HepG2 (cell line): Measurements from ENCODE around the gene ISOC2. TPM values are rescaled to one million over a fixed set of nuclear protein-coding genes. Genes with fewer than 3 reads are reported as not detected.

Experiments
- AKAP8 ChIP-seq: sonication (generic); formaldehyde crosslinking; IDR thresholded peaks from 2 replicates; pipeline ENCODE4 v1.5.1; 2020; ENCODE audit warnings: mild to moderate bottlenecking, missing genetic modification reagents
- ELF3 ChIP-seq: IDR thresholded peaks from 2 replicates; pipeline ENCODE4 v1.6.1; 2016; ENCODE audit warnings: missing genetic modification reagents, missing compliant biosample characterization
- HMGA1 ChIP-seq: sonication (generic); formaldehyde crosslinking; conservative IDR thresholded peaks from 2 replicates; pipeline ENCODE4 v1.4.0; 2020; ENCODE audit warnings: missing genetic modification reagents
- HOXA5 ChIP-seq: sonication (generic); formaldehyde crosslinking; IDR thresholded peaks from 2 replicates; pipeline ENCODE4 v1.4.0; 2020; ENCODE audit warnings: missing genetic modification reagents
- HOXA7 ChIP-seq: sonication (generic); formaldehyde crosslinking; IDR thresholded peaks from 2 replicates; pipeline ENCODE4 v1.8.1; 2022; ENCODE audit warnings: mild to moderate bottlenecking, missing genetic modification reagents, moderate library complexity
- MAFK ChIP-seq, 2 experiments: IDR thresholded peaks in 1 of 2; conservative IDR thresholded peaks in 1 of 2; 2 replicates each; pipeline ENCODE4 v1.6.1; 2011; ENCODE audit warnings: improper control_type of control experiment in 2 of 2, low read length in 2 of 2
- RNF2 ChIP-seq: fragments of 450-650 bp; conservative IDR thresholded peaks from 2 replicates; pipeline ENCODE4 v1.6.1; 2016; ENCODE audit warnings: low read depth
- SOX5 ChIP-seq: IDR thresholded peaks from 2 replicates; pipeline ENCODE4 v1.6.1; 2016; ENCODE audit warnings: borderline replicate concordance
- TBL1XR1 ChIP-seq: fragments of 150-350 bp; IDR thresholded peaks from 2 replicates; pipeline ENCODE4 v1.6.1; 2014; ENCODE audit warnings: borderline replicate concordance, low read length; ENCODE audit not compliant: partially characterized antibody
- ZBTB20 ChIP-seq: sonication (generic); formaldehyde crosslinking; IDR thresholded peaks from 2 replicates; pipeline ENCODE4 v1.8.1; 2023; ENCODE audit warnings: missing genetic modification reagents, low read depth, mild to moderate bottlenecking, borderline replicate concordance
- ZNF225 ChIP-seq: sonication (generic); formaldehyde crosslinking; IDR thresholded peaks from 2 replicates; pipeline ENCODE4 v1.4.0; 2020; ENCODE audit warnings: mild to moderate bottlenecking, missing genetic modification reagents
- ZNF263 ChIP-seq: sonication (generic); formaldehyde crosslinking; IDR thresholded peaks from 2 replicates; pipeline ENCODE4 v1.4.0; 2020; ENCODE audit warnings: missing genetic modification reagents
- ZNF841 ChIP-seq: sonication (generic); formaldehyde crosslinking; IDR thresholded peaks from 2 replicates; pipeline ENCODE4 v1.8.1; 2023; ENCODE audit warnings: missing genetic modification reagents, borderline replicate concordance
- polyA plus RNA-seq, 8 experiments: library from polyadenylated mRNA; depleted of rRNA in 3 of 8; stranded (reverse) in 7 of 8; unstranded in 1 of 8; fragments of >200 nt; fragmentation: Illumina TruSeq in 4 of 8; extraction: Trizol in 4 of 8; gene quantifications; 2 replicates each; pipeline versions ENCODE4 v1.2.1 to v1.2.3, GENCODE V29; 2011 to 2016; ENCODE audit warnings: low read depth in 4 of 8, missing spikeins in 1 of 8, mixed read lengths in 1 of 8; ENCODE audit not compliant: insufficient read depth in 1 of 8
- total RNA-seq, 5 experiments: library from RNA; depleted of rRNA; stranded (reverse); fragments of >200 nt; fragmentation: Illumina TruSeq; extraction: Trizol; gene quantifications; 2 replicates each; pipeline ENCODE4 v1.2.3, GENCODE V29; 2016; ENCODE audit warnings: low read depth in 1 of 5
- TF ChIP-seq, protein P1 (sequence below): sonication (generic); formaldehyde crosslinking; IDR thresholded peaks from 2 replicates; pipeline ENCODE4 v1.9.0; 2022; ENCODE audit warnings: missing genetic modification reagents, mild to moderate bottlenecking, borderline replicate concordance
- TF ChIP-seq, protein P2 (sequence below): sonication (generic); formaldehyde crosslinking; IDR thresholded peaks from 2 replicates; pipeline ENCODE4 v1.8.0; 2022; ENCODE audit warnings: low read depth, missing genetic modification reagents
- TF ChIP-seq, protein P3 (sequence below): sonication (generic); formaldehyde crosslinking; IDR thresholded peaks from 2 replicates; pipeline ENCODE4 v1.5.1; 2020; ENCODE audit warnings: mild to moderate bottlenecking, missing genetic modification reagents, moderate library complexity
- TF ChIP-seq, protein P4 (sequence below): IDR thresholded peaks from 2 replicates; pipeline ENCODE4 v1.6.1; 2012; ENCODE audit warnings: inconsistent platforms
- TF ChIP-seq, protein P5 (sequence below): sonication (generic); formaldehyde crosslinking; IDR thresholded peaks from 2 replicates; pipeline ENCODE4 v1.4.0; 2020; ENCODE audit warnings: missing genetic modification reagents, mild to moderate bottlenecking, borderline replicate concordance

Gene ISOC2
- total and polyA plus RNA-seq, 2 of the 13 experiments (the other 11 are each of a cell fraction or from before 2014, with no cell fraction given) = 76.8 to 105 TPM

DNA sequence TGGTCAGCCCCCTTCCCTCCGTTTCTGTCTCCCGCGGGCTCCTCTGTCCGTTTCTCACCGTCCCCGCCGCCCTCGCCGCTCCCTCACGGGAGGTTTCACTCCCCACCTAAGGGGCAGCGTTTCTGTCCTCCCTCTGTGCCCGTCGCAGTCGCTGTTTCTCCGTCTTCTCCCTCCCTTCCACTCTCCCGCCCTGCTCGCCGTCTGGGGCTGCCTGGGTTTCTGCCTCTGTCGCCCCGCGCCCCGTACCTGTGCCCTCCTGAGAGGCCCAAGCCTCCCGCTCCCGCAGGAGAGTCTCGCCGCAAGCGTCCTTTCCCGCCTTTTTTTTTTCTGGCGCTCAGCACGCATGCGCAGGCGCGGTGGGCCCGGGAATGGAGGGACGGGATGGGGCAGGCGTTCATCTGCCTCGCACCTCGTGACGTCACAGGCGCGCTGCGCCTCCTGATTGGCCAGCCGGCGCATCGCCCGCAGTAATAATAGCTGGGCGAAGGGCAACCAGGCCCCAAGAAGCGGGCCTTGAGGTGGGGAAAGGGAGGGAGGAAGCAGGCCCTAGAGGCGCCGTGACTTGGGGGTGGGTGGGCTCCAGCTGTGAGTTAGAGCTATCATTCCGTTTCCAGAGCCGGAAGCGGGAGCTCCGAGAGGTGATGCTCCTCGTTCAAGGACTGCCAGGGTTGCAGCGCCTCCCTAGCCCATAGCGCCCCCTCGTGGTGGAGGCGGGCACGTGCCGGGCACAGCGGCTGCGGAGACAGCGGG, 42.2 kb upstream of the ISOC2 start (continued):
- peak; percentile 53; the same call in 1 of the 2 replicates for TF ChIP-seq ELF3 (CRISPR knock-in tag)
- TF ChIP-seq, protein P1, sequence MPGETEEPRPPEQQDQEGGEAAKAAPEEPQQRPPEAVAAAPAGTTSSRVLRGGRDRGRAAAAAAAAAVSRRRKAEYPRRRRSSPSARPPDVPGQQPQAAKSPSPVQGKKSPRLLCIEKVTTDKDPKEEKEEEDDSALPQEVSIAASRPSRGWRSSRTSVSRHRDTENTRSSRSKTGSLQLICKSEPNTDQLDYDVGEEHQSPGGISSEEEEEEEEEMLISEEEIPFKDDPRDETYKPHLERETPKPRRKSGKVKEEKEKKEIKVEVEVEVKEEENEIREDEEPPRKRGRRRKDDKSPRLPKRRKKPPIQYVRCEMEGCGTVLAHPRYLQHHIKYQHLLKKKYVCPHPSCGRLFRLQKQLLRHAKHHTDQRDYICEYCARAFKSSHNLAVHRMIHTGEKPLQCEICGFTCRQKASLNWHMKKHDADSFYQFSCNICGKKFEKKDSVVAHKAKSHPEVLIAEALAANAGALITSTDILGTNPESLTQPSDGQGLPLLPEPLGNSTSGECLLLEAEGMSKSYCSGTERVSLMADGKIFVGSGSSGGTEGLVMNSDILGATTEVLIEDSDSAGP = peak; percentile 70; the same call in 1 of the 2 replicates
- TF ChIP-seq MAFK (conservative IDR thresholded peaks at IDR 0.05 in 1 of 2, IDR thresholded peaks at IDR 0.05 in 1 of 2; ENCODE audit: low read length in 2 of 2) = no peak
- no peak for TF ChIP-seq HOXA7 (CRISPR knock-in tag)
- TF ChIP-seq, protein P2, sequence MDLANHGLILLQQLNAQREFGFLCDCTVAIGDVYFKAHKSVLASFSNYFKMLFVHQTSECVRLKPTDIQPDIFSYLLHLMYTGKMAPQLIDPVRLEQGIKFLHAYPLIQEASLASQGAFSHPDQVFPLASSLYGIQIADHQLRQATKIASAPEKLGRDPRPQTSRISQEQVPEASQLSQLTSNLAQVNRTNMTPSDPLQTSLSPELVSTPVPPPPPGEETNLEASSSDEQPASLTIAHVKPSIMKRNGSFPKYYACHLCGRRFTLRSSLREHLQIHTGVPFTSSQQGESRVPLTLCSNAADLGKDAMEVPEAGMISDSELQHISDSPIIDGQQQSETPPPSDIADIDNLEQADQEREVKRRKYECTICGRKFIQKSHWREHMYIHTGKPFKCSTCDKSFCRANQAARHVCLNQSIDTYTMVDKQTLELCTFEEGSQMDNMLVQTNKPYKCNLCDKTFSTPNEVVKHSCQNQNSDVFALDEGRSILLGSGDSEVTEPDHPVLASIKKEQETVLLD = no peak
- TF ChIP-seq TBL1XR1 = peak; percentile 17
- TF ChIP-seq ZNF841 = 0 out of 2 replicates have a peak, but pooled peaks have one; percentile 29
- TF ChIP-seq ZNF225 (CRISPR knock-in tag) = 0 out of 2 replicates have a peak, but pooled peaks have one; percentile 78
- TF ChIP-seq AKAP8 (CRISPR knock-in tag) = no peak
- TF ChIP-seq RNF2 = peak; percentile 70; the same call in 1 of the 2 replicates
- TF ChIP-seq, protein P3, sequence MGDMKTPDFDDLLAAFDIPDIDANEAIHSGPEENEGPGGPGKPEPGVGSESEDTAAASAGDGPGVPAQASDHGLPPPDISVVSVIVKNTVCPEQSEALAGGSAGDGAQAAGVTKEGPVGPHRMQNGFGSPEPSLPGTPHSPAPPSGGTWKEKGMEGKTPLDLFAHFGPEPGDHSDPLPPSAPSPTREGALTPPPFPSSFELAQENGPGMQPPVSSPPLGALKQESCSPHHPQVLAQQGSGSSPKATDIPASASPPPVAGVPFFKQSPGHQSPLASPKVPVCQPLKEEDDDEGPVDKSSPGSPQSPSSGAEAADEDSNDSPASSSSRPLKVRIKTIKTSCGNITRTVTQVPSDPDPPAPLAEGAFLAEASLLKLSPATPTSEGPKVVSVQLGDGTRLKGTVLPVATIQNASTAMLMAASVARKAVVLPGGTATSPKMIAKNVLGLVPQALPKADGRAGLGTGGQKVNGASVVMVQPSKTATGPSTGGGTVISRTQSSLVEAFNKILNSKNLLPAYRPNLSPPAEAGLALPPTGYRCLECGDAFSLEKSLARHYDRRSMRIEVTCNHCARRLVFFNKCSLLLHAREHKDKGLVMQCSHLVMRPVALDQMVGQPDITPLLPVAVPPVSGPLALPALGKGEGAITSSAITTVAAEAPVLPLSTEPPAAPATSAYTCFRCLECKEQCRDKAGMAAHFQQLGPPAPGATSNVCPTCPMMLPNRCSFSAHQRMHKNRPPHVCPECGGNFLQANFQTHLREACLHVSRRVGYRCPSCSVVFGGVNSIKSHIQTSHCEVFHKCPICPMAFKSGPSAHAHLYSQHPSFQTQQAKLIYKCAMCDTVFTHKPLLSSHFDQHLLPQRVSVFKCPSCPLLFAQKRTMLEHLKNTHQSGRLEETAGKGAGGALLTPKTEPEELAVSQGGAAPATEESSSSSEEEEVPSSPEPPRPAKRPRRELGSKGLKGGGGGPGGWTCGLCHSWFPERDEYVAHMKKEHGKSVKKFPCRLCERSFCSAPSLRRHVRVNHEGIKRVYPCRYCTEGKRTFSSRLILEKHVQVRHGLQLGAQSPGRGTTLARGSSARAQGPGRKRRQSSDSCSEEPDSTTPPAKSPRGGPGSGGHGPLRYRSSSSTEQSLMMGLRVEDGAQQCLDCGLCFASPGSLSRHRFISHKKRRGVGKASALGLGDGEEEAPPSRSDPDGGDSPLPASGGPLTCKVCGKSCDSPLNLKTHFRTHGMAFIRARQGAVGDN (CRISPR knock-in tag) = peak; percentile 80
- TF ChIP-seq HOXA5 (CRISPR knock-in tag) = 0 out of 2 replicates have a peak, but pooled peaks have one; percentile 40
- 0 out of 2 replicates have a peak, but pooled peaks have one; percentile 41 for TF ChIP-seq ZBTB20 (CRISPR knock-in tag)
- TF ChIP-seq SOX5 = no peak
- TF ChIP-seq, protein P4, sequence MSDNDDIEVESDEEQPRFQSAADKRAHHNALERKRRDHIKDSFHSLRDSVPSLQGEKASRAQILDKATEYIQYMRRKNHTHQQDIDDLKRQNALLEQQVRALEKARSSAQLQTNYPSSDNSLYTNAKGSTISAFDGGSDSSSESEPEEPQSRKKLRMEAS = peak; percentile 82
- TF ChIP-seq ZNF263 (CRISPR knock-in tag) = peak; percentile 39; the same call in 1 of the 2 replicates
- TF ChIP-seq, protein P5, sequence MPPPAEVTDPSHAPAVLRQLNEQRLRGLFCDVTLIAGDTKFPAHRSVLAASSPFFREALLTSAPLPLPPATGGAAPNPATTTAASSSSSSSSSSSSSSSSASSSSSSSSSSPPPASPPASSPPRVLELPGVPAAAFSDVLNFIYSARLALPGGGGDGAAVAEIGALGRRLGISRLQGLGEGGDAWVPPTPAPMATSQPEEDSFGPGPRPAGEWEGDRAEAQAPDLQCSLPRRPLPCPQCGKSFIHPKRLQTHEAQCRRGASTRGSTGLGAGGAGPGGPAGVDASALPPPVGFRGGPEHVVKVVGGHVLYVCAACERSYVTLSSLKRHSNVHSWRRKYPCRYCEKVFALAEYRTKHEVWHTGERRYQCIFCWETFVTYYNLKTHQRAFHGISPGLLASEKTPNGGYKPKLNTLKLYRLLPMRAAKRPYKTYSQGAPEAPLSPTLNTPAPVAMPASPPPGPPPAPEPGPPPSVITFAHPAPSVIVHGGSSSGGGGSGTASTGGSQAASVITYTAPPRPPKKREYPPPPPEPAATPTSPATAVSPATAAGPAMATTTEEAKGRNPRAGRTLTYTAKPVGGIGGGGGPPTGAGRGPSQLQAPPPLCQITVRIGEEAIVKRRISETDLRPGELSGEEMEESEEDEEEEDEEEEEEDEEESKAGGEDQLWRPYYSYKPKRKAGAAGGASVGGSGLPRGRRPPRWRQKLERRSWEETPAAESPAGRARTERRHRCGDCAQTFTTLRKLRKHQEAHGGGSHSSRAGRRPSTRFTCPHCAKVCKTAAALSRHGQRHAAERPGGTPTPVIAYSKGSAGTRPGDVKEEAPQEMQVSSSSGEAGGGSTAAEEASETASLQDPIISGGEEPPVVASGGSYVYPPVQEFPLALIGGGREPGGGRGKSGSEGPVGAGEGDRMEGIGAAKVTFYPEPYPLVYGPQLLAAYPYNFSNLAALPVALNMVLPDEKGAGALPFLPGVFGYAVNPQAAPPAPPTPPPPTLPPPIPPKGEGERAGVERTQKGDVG (CRISPR knock-in tag) = peak; percentile 67; the same call in 1 of the 2 replicates
- TF ChIP-seq HMGA1 (CRISPR knock-in tag) = no peak
